DMS53 (cell line): ENCODE data around the gene PDCD1LG2.
"Not testable (repeated sequence)": the region's sequence is repeated elsewhere in the genome, so short reads cannot be mapped to it uniquely, and the experiment has no call there.

ENCODE experiments used
- DNase-seq: peaks from one replicate; lab custom pipeline; 2025; lab: John Stamatoyannopoulos, UW

Gene PDCD1LG2

GRCh38 chr9:5566054-5566618 lies 55.8 kb downstream of the PDCD1LG2 start:
- DNase-seq, result no peak

- DNase-seq, result no peak
Observed at GRCh38 chr9:5568868-5569267, 58.5 kb downstream of the PDCD1LG2 start.

GRCh38 chr9:5569409-5569808 lies 59.1 kb downstream of the PDCD1LG2 start:
- no peak for DNase-seq

- no peak for DNase-seq
Observed at GRCh38 chr9:5569891-5570290, 59.6 kb downstream of the PDCD1LG2 start.

- DNase-seq, result no peak
Observed at GRCh38 chr9:5571629-5572232, 61.4 kb downstream of the PDCD1LG2 start.

GRCh38 chr9:5574097-5574496 lies 63.8 kb downstream of the PDCD1LG2 start:
- no peak for DNase-seq

- DNase-seq, result peak; percentile 14
Observed at GRCh38 chr9:5575000-5575399, 64.7 kb downstream of the PDCD1LG2 start.

- DNase-seq, result no peak
Observed at GRCh38 chr9:5577225-5577624, 66.9 kb downstream of the PDCD1LG2 start.

GRCh38 chr9:5578018-5578697 lies 67.8 kb downstream of the PDCD1LG2 start:
- DNase-seq, result no peak

GRCh38 chr9:5578698-5579085 lies 68.4 kb downstream of the PDCD1LG2 start:
- peak; percentile 3 for DNase-seq

- DNase-seq, result no peak
Observed at GRCh38 chr9:5579881-5580280, 69.5 kb downstream of the PDCD1LG2 start.

- no peak for DNase-seq
Observed at GRCh38 chr9:5580650-5581049, 70.3 kb downstream of the PDCD1LG2 start.

- not testable (repeated sequence) for DNase-seq
Observed at GRCh38 chr9:5581706-5582105, 71.4 kb downstream of the PDCD1LG2 start.

GRCh38 chr9:5582835-5583195 lies 72.5 kb downstream of the PDCD1LG2 start:
- DNase-seq, result no peak

- DNase-seq, result no peak
Observed at GRCh38 chr9:5586391-5586802, 76.1 kb downstream of the PDCD1LG2 start.

- no peak for DNase-seq
Observed at GRCh38 chr9:5587024-5587423, 76.7 kb downstream of the PDCD1LG2 start.

GRCh38 chr9:5592231-5592630 lies 81.9 kb downstream of the PDCD1LG2 start:
- no peak for DNase-seq

GRCh38 chr9:5592904-5593303 lies 82.6 kb downstream of the PDCD1LG2 start:
- DNase-seq, result no peak

GRCh38 chr9:5593904-5594303 lies 83.6 kb downstream of the PDCD1LG2 start:
- DNase-seq, result no peak

- no peak for DNase-seq
Observed at GRCh38 chr9:5596173-5596572, 85.8 kb downstream of the PDCD1LG2 start.

GRCh38 chr9:5608298-5609225 lies 98.2 kb downstream of the PDCD1LG2 start:
- DNase-seq, result peak; percentile 38

- no peak for DNase-seq
Observed at GRCh38 chr9:5609226-5609596, 98.9 kb downstream of the PDCD1LG2 start.

GRCh38 chr9:5610491-5610890 lies 100.2 kb downstream of the PDCD1LG2 start:
- no peak for DNase-seq
